Activated CD4-positive, CD25-positive, alpha-beta regulatory T cell treated with anti-CD3 and anti-CD28 coated beads, Interleukin-2, amount 50 U/mL, for 24 hours (primary cell): ENCODE data around the gene IPP.
"Not testable (repeated sequence)": the region's sequence is repeated elsewhere in the genome, so short reads cannot be mapped to it uniquely, and the experiment has no call there.

ENCODE experiments used
- ATAC-seq, 2 donors: fragments of 150-1000 bp; cut with Tn5 transposase; one replicate each; pipeline ENCODE4 v1.10.0; 2021; ENCODE audit warnings: mild to moderate bottlenecking in 1 of 2, moderate library complexity in 1 of 2

Gene IPP

DNA sequence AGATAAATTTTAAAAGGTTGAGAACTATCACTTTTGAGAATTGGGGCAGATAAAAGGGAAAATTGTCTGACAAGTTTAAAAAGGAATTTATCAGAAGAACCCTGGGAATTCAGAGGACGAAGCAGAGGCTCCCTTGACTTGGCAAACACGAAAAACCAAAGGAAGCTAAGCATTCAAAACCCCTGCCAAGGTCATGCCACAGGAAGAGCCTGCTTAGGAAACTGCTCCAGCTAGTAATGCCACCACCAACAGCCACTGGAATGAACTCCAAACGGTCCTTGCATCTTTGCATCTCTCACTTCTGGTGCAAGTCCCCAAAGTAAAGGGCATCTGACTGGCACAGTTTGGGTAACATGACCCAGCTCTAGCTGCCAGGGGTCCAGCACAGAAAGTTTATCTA is 71.3 kb downstream of the IPP start:
- ATAC-seq: no peak

- ATAC-seq: no peak
These were observed 72.0 kb downstream of the IPP start for GRCh38 chr1:45678489-45678888.

DNA sequence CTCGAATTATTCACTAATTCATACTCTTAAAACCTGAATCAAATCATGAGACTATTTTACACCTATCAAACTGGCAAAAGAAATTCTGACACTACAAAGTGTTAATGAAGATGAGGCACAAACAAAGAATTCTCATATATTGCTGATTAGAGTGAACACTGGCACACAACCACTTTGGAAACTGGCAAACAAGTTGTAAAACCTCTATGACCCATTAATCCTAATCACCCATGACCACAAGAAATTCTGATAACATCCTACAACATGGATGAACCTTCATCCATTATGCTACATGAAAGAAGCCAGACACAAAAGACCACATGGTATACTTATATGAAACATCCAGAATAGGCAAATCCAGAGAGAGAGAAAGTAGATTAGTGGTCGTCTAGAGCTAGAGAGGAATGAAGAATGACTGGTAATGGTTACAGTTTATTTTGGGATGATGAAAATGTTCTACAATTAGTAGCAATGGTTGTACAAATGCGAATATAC is 72.7 kb downstream of the IPP start:
- ATAC-seq: no peak

DNA sequence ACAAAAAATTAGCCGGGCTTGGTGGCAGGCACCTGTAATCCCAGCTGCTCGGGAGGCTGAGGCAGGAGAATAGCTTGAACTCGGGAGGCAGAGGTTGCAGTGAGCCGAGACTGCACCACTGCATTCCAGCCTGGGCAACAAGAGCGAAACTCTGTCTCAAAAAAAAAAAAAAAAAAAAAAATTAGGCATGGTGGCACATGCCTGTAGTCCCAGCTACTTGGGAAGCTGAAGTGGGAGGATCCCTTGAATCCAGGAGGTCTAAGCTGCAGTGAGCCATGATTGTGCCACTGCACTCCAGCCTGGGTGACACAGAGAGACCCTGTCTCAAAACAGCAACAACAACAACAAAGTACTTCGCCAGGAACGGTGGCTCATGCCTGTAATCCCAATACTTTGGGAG is 73.9 kb downstream of the IPP start:
- not testable (repeated sequence) for ATAC-seq

DNA sequence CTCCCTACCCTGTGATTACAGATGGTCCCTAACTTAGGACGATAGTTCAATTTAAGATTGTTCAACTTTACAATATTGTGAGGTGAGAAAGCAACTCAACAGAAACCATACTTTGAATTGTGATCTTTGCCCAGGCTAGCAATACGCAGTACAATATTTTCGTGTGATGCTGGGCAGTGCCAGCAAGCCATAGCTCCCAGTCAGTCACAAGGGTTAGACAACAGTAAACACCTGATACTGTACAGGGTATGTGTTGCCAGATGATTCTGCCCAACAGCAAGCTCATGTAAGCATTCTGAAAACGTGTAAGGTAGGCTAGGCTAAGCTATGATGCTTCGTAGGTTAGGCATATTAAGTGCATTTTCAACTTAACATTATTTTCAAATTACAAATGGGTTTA is 76.0 kb downstream of the IPP start:
- ATAC-seq: no peak

DNA sequence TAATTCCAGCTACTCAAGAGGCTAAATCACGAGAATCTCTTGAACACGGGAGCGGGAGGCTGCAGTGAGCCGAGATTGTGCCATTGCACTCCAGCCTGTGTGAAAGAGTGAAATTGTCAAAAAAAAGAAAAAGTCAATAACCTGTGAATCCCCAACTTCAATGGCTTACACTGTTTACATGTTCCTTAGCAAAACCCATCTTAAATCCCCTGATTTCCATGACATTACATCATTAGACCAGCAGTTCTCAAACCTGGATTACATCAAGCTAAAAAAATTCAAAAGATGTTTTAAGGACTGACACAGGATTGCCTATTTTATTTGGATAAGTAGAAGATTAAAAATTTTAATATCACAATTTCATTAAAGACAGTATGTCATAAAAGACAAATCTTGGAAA is 76.5 kb downstream of the IPP start:
- ATAC-seq: no peak

DNA sequence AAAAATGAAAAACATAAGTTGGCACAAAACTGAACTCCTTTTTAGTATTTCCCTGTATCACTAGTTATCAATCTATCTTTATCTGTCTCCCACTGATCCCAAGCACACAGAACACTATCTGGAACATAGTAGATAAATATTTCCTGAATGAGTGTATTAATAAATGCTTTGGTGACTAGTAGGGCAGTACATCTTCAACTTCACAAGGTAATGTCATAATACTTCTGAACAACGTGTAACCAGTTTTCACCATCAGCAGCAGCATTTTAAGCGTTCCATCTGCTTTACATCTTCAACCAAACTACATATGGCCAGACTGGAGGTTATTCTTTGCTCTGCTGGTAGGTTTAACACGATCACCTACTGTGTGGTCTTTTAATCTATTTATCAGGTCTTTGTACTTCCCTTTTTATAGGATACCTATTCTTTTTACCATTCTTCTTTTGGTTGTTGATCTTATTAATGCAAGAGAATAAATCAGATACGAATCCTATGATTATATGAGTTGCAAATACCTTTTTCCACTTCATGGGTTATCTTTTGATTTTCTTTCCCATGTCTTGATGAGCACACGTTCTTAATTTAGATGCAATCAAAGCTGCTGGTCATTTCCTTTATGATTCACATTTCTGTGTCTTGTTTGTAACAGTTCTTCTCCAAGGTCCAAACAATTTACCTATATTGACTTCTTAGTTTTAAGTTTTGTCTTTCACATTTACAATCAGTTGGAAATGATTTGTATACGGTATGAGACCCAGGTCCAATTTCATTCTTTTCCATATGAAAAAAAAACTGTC is 80.4 kb downstream of the IPP start:
- ATAC-seq: no peak

GRCh38 chr1:45669379-45669778 is 81.1 kb downstream of the IPP start:
- no peak for ATAC-seq

DNA sequence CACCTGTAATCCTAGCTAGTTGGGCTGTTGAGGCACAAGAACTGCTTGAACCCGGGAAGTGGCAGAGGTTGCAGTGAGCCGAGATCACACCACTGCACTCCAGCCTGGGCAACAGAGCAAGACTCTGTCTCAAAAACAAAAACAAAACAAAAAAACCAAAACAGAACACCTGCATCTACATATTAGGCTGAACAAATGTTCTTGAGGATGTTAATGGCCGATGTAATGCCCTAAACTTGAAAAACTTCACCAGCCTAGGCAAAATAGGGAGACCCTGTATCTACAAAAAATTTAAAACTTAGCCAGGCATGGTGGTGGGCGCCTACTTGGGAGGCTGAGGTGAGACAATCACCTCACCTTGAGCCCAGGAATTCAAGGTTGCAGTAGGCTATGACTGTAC is 81.9 kb downstream of the IPP start:
- no peak for ATAC-seq

DNA sequence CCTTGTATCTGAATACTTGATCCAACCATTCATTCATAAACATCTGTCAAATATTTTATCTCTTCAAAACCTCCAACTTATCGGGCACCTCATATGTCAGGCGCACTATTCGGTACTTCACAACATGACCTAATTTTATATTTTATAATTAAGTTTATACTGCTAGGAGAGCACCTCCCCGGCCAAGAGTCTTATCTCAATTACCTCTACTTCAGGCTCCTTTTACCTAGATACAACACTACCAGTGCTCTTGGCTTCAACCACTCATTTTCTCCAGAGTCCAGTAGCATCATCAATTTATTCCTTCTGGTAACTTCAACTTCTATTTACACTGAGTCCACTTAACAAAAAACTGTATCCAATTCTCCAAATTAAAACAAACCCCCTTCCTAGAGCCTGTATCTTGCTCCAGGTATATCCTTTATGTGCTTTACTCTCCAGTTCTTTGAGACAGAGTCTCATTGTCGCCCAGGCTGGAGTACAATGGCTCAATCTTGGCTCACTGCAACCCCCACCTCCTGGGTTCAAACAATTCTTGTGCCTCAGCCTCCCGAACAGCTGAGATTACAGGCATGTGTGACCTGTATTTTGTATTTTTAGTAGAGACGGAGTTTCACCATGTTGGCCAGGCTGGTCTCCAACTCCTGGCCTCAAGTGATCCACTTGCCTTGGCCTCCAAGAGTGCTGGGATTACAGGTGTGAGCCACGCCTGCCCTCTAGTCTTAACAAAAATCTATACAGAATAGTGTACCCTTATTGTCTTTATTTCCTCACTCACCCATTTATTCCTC is 82.9 kb downstream of the IPP start:
- no peak for ATAC-seq

DNA sequence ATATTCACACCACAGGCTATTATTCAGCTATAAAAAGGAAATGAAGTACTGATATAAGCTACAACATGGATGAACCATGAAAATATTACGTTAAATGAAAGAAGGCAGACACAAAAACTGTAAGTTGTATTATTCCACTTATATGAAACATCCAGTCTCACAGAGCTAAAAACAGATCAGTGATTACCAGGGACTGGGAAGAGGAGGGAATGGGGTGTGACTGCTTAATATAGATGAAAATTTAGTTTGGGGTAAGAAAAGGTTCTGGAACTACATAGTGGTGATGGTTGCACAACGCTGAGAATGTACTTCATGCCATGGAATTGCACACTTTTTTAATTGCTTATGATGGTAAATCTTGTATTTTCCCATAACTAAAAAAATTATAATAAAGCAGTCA is 83.6 kb downstream of the IPP start:
- no peak for ATAC-seq

DNA sequence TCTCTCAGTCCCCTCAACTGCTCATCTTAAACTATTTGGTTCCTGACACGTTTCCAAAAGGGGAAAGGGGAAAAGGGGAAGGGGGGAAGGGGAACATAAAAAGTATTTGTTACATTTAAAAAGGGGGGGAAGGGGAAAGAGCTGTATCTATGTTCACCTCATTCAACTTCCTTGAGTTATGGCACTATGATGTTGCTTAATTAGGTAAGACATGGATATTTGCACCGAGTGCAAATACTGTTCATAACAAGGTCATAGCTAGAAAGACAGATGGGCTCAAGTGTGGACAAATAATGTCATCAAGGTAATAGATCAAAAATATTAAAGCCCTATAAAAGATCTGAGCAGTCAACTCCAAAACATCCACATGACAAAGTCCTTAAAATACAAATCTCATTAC is 90.1 kb downstream of the IPP start:
- ATAC-seq: no peak

- no peak for ATAC-seq
These were observed 91.2 kb downstream of the IPP start for GRCh38 chr1:45659222-45659621.

GRCh38 chr1:45658171-45658570 is 92.3 kb downstream of the IPP start:
- ATAC-seq: no peak

DNA sequence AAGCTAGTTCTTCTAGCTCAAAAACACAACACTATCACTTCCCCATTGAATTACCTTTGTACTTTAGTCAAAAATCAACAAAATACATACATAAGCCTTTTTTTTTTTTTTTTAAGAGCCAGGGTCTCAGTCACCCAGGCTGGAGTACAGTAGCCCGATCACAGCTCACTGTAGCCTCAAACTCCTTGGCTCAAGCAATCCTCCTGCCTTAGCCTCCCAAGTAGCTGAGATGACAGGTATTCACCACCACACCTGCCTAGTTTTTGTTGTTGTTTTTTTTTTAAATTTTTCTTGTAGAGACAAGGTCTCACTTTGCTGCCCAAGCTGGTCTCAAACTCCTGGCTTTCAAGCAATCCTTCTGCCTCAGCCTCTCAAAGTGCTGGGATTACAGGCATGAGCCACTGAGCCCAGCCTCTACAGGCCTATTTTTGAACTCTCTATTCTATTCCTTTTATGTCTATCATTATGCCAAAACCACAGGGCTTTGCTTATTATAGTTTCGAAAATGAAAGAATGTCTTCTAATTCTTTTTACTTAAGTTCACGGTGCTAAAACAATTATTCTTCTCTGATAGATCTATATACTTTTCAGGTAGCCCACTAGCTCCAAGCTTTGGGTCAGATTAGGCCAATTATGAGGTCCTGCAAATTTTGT is 93.8 kb downstream of the IPP start:
- ATAC-seq: no peak

DNA sequence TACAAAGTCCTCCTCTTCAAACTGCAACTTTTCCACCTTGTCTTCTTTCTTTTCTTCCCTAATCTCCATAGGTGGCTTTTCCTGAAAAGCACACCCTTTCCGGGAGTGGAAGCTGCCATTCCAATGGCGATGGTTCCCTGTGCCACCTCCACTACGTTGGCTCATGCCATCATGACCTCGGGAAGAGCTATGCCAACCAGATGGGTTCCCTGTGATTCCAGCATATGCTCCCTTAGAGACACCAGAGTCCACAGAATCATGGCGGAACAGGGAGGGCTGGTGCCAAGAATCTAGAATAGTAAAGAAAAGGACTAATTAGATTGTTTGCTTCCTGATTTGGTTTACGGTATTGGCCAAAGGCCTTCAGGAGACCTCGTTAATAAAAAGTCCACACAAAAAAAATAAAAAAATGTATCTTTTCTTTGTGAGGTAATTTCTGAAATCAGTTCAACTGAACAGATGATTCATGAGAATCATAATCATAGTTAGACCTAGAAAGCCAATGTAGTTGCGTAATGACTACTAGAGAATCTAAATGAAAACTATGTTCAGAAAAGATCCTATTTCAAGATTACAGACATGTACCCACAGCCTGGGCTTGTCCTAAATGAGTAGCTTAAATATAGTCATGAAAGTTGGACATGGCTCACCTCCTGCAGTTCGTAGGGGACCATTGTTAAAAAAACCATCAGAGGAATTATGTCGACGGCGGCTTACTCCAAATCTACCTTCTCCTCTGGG is 95.7 kb downstream of the IPP start:
- ATAC-seq: peak; percentile 92 to 97
